GM03348 (cell line): Measurements from ENCODE around the gene TOP2A.

Source experiments
- DNase-seq: peaks from one replicate; pipeline ENCODE4 v3.0.0; 2012; ENCODE audit warnings: low spot score

TOP2A gene

GRCh38 chr17:40453881-40454612 is 36.4 kb upstream of the TOP2A start:
- peak; percentile 56 for DNase-seq

GRCh38 chr17:40452921-40453378 is 35.3 kb upstream of the TOP2A start:
- DNase-seq = no peak

GRCh38 chr17:40452216-40452787 is 34.6 kb upstream of the TOP2A start:
- peak; percentile 86 for DNase-seq

GRCh38 chr17:40451420-40451819 is 33.7 kb upstream of the TOP2A start:
- DNase-seq = peak; percentile 88

- no peak for DNase-seq
Measured at GRCh38 chr17:40450175-40450574, 32.5 kb upstream of the TOP2A start.

GRCh38 chr17:40448639-40449261 is 31.1 kb upstream of the TOP2A start:
- no peak for DNase-seq

GRCh38 chr17:40448213-40448638 is 30.5 kb upstream of the TOP2A start:
- DNase-seq = no peak

- DNase-seq = no peak
Measured at GRCh38 chr17:40447806-40448205, 30.1 kb upstream of the TOP2A start.

- no peak for DNase-seq
Measured at GRCh38 chr17:40447148-40447644, 29.5 kb upstream of the TOP2A start.

GRCh38 chr17:40445751-40446468 is 28.2 kb upstream of the TOP2A start:
- no peak for DNase-seq

- no peak for DNase-seq
Measured at GRCh38 chr17:40443988-40444899, 26.5 kb upstream of the TOP2A start.

GRCh38 chr17:40443196-40443987 is 25.7 kb upstream of the TOP2A start, which contains the start of gene IGFBP4:
Gene IGFBP4 (plus strand): TSS chr17:40443450. CDS start chr17:40443736, 286 bp downstream.
- DNase-seq = peak; percentile 91

- DNase-seq = peak; percentile 60
Measured at GRCh38 chr17:40442392-40443195, 24.9 kb upstream of the TOP2A start.

- no peak for DNase-seq
Measured at GRCh38 chr17:40440166-40440565, 22.5 kb upstream of the TOP2A start.

GRCh38 chr17:40437095-40437732 is 19.5 kb upstream of the TOP2A start:
- DNase-seq = no peak

- DNase-seq = no peak
Measured at GRCh38 chr17:40436636-40437035, 18.9 kb upstream of the TOP2A start.

GRCh38 chr17:40433551-40434415 is 16.1 kb upstream of the TOP2A start:
- no peak for DNase-seq
